HepG2 (cell line): ENCODE results near the gene PPP1R27. TPM values are rescaled to one million over a fixed set of nuclear protein-coding genes. Genes with fewer than 3 reads are reported as not detected.

ENCODE experiments used
- ATAC-seq: fragments of 200-7000 bp; cut with Tn5 transposase; 3 replicates; pipeline ENCODE4 v1.9.1; 2020; ENCODE audit warnings: mild to moderate bottlenecking, moderate library complexity
- BruUV-seq: library from RNA; stranded (reverse); fragments of 400-500 nt; replicated peaks from 2 replicates; lab custom pipeline; 2021; lab: Mats Ljungman, UMichigan
- CTCF ChIA-PET: fragments of 300-600 bp; formaldehyde crosslinking; extraction: SDS; loops from one replicate; lab custom pipeline; 2021; ENCODE audit warnings: low total read pairs, inconsistent platforms, low intra/inter-chr PET ratio; lab: Yijun Ruan, JAX
- POLR2A ChIA-PET: fragments of 350-600 bp; sonication (Branson Sonifier 250); formaldehyde crosslinking; loops from one replicate; lab custom pipeline; 2020; ENCODE audit warnings: antibody characterized with exemption, inconsistent platforms; lab: Yijun Ruan, JAX
- DNase-seq: peaks from one replicate; pipeline ENCODE4 v3.0.0-alpha.2; 2015; ENCODE audit warnings: low spot score
- FAIRE-seq: peaks from 3 replicates; lab custom pipeline; 2011; peaks lifted over from hg19 to GRCh38; lab: Jason Lieb, UNC
- H2AFZ ChIP-seq: one replicate; pipeline ENCODE4 v1.6.1; 2011; ENCODE audit warnings: low read length, inconsistent platforms
- H3K27ac ChIP-seq: fragments of 300-600 bp; 3 replicates; pipeline ENCODE4 v1.8.0; 2011; ENCODE audit warnings: mixed run types, mild to moderate bottlenecking, mixed read lengths, low read length, inconsistent platforms; ENCODE audit not compliant: insufficient read depth; ENCODE audit errors: extremely low read length
- H3K27me3 ChIP-seq, 2 experiments: fragments of 200-600 bp in 1 of 2; 2 replicates in 1 of 2; 3 replicates in 1 of 2; pipeline versions ENCODE4 v1.6.0 to v1.8.0; 2011; ENCODE audit warnings: low read length in 2 of 2, mild to moderate bottlenecking in 2 of 2, moderate library complexity in 2 of 2, inconsistent platforms in 1 of 2; ENCODE audit not compliant: insufficient read depth in 2 of 2, control insufficient read depth in 1 of 2
- H3K36me3 ChIP-seq, 2 experiments: fragments of 200-600 bp in 1 of 2; replicated peaks in 1 of 2; 2 replicates in 1 of 2; 3 replicates in 1 of 2; pipeline versions ENCODE4 v1.5.1 to v1.8.0; 2011; ENCODE audit warnings: low read length in 2 of 2, inconsistent platforms in 1 of 2; ENCODE audit not compliant: insufficient read depth in 2 of 2, control insufficient read depth in 1 of 2
- H3K4me1 ChIP-seq: 2 replicates; pipeline ENCODE4 v1.5.1; 2012; ENCODE audit warnings: low read length, inconsistent platforms; ENCODE audit not compliant: insufficient read depth
- H3K4me2 ChIP-seq: 2 replicates; pipeline ENCODE4 v1.6.0; 2011; ENCODE audit warnings: low read depth, low read length, inconsistent platforms
- H3K4me3 ChIP-seq, 3 experiments: fragments of 200-600 bp in 1 of 3; sonication (generic), shearing (Covaris generic) in 1 of 3; replicated peaks in 1 of 3; 2 replicates each; pipeline ENCODE4 v1.5.1; 2011 to 2016; ENCODE audit warnings: low read length in 3 of 3, inconsistent platforms in 2 of 3, low read depth in 2 of 3, mild to moderate bottlenecking in 2 of 3, control low read depth in 1 of 3, mixed read lengths in 1 of 3; ENCODE audit not compliant: insufficient read depth in 1 of 3
- H3K79me2 ChIP-seq: one replicate; pipeline ENCODE4 v1.6.1; 2011; ENCODE audit warnings: low read length, inconsistent platforms; ENCODE audit not compliant: insufficient read depth
- H3K9ac ChIP-seq: 2 replicates; pipeline ENCODE4 v1.6.0; 2011; ENCODE audit warnings: mild to moderate bottlenecking, low read depth, low read length, inconsistent platforms; ENCODE audit not compliant: insufficient read depth
- H3K9me3 ChIP-seq: 2 replicates; pipeline ENCODE4 v1.5.1; 2012; ENCODE audit warnings: mild to moderate bottlenecking, low read length
- H4K20me1 ChIP-seq: 2 replicates; pipeline ENCODE4 v1.6.0; 2011; ENCODE audit warnings: inconsistent platforms, mild to moderate bottlenecking, low read length, moderate library complexity; ENCODE audit not compliant: insufficient read depth
- CENPT ChIP-seq: sonication (generic); formaldehyde crosslinking; IDR thresholded peaks from 2 replicates; pipeline ENCODE4 v1.8.0; 2022; ENCODE audit warnings: low read depth, mild to moderate bottlenecking, moderate library complexity, missing genetic modification reagents
- CHCHD3 ChIP-seq: sonication (generic); formaldehyde crosslinking; IDR thresholded peaks from 2 replicates; pipeline ENCODE4 v1.8.0; 2022; ENCODE audit warnings: mild to moderate bottlenecking, missing genetic modification reagents, moderate library complexity
- FOXO4 ChIP-seq: sonication (generic); formaldehyde crosslinking; conservative IDR thresholded peaks from 2 replicates; pipeline ENCODE4 v1.8.1; 2023; ENCODE audit warnings: missing genetic modification reagents
- GATAD1 ChIP-seq: IDR thresholded peaks from 2 replicates; pipeline ENCODE4 v1.6.1; 2016; ENCODE audit warnings: missing genetic modification reagents, missing compliant biosample characterization
- HNRNPLL ChIP-seq: fragments of 200-400 bp; formaldehyde crosslinking; IDR thresholded peaks from 2 replicates; pipeline ENCODE4 v1.6.1; 2017; ENCODE audit warnings: mild to moderate bottlenecking, low read depth, low read length; ENCODE audit not compliant: poor library complexity, severe bottlenecking
- KIAA2018 ChIP-seq: sonication (generic); formaldehyde crosslinking; IDR thresholded peaks from 2 replicates; pipeline ENCODE4 v1.5.0; 2020; ENCODE audit warnings: mild to moderate bottlenecking, missing genetic modification reagents, borderline replicate concordance
- MED1 ChIP-seq: sonication (generic); formaldehyde crosslinking; IDR thresholded peaks from 2 replicates; pipeline ENCODE4 v1.4.0; 2020; ENCODE audit warnings: missing genetic modification reagents
- PTBP1 ChIP-seq: fragments of 200-400 bp; formaldehyde crosslinking; IDR thresholded peaks from 2 replicates; pipeline ENCODE4 v1.6.1; 2018; ENCODE audit warnings: low read length, low read depth; ENCODE audit not compliant: poor library complexity, severe bottlenecking
- RCOR2 ChIP-seq: IDR thresholded peaks from 2 replicates; pipeline ENCODE4 v1.6.1; 2016; ENCODE audit warnings: missing biosample characterization, missing genetic modification reagents
- ZFP1 ChIP-seq: IDR thresholded peaks from 2 replicates; pipeline ENCODE4 v1.6.1; 2016
- ZNF251 ChIP-seq: sonication (generic); formaldehyde crosslinking; IDR thresholded peaks from 2 replicates; pipeline ENCODE4 v1.9.0; 2021; ENCODE audit warnings: mild to moderate bottlenecking, missing genetic modification reagents
- ZNF501 ChIP-seq: sonication (generic); formaldehyde crosslinking; IDR thresholded peaks from 2 replicates; pipeline ENCODE4 v1.5.1; 2020; ENCODE audit warnings: mild to moderate bottlenecking, moderate library complexity, missing genetic modification reagents
- ZNF616 ChIP-seq: sonication (generic); formaldehyde crosslinking; IDR thresholded peaks from 2 replicates; pipeline ENCODE4 v1.5.0; 2020; ENCODE audit warnings: low read depth, mild to moderate bottlenecking, missing genetic modification reagents
- ZNF784 ChIP-seq: sonication (generic); formaldehyde crosslinking; IDR thresholded peaks from 2 replicates; pipeline ENCODE4 v1.5.1; 2020; ENCODE audit warnings: missing genetic modification reagents, mild to moderate bottlenecking, borderline replicate concordance
- ZNF879 ChIP-seq: sonication (generic); formaldehyde crosslinking; IDR thresholded peaks from 2 replicates; pipeline ENCODE4 v1.8.1; 2023; ENCODE audit warnings: missing genetic modification reagents
- WGBS: methylation state at CpG from one replicate; pipeline ENCODE4 v1.1.6; 2017; ENCODE audit warnings: low lambda C conversion rate; 5-methylcytosine and 5-hydroxymethylcytosine counted together
- in situ Hi-C: cut with HindIII; loops from 2 replicates; pipeline ENCODE4 v1.10.0; 2017; ENCODE audit warnings: low pct_unique_long_range_greater_than_20kb; ENCODE audit not compliant: extremely low pct_ligation_motif_present
- intact Hi-C: fragments of 100-400 bp; cut with micrococcal nuclease; formaldehyde crosslinking; loops from one replicate; pipeline ENCODE4 v1.10.0; 2022; ENCODE audit not compliant: unreplicated experiment
- polyA plus RNA-seq, 8 experiments: library from polyadenylated mRNA; depleted of rRNA in 3 of 8; stranded (reverse) in 7 of 8; unstranded in 1 of 8; fragments of >200 nt; fragmentation: Illumina TruSeq in 4 of 8; extraction: Trizol in 4 of 8; gene quantifications; 2 replicates each; pipeline versions ENCODE4 v1.2.1 to v1.2.3, GENCODE V29; 2011 to 2016; ENCODE audit warnings: low read depth in 4 of 8, missing spikeins in 1 of 8, mixed read lengths in 1 of 8; ENCODE audit not compliant: insufficient read depth in 1 of 8
- total RNA-seq, 5 experiments: library from RNA; depleted of rRNA; stranded (reverse); fragments of >200 nt; fragmentation: Illumina TruSeq; extraction: Trizol; gene quantifications; 2 replicates each; pipeline ENCODE4 v1.2.3, GENCODE V29; 2016; ENCODE audit warnings: low read depth in 1 of 5

PPP1R27 gene
- total and polyA plus RNA-seq, 2 of the 13 experiments (the other 11 are each of a cell fraction or from before 2014, with no cell fraction given) = 0.17 to 1.00 TPM

- peak overlapping the region; percentile 44 for H3K4me2 ChIP-seq
- ATAC-seq = no peak
- H3K27ac ChIP-seq = peak overlapping the region; percentile 61
- H2AFZ ChIP-seq = no peak overlapping the region
- H3K9ac ChIP-seq = peak overlapping the region; percentile 52
- 96% methylated on average over 8 of the region's 8 CpGs for WGBS
- peaks cover 53% of the 10 kb centered on the region; the same call in 1 of the 2 replicates for H4K20me1 ChIP-seq
- no TSS peak for BruUV-seq
- intact Hi-C loops = loop anchor here (5.0 kb wide), 1 partner anchor 157 kb away; the partner anchor contains the start of genes CENPX and LRRC45
- H3K27me3 ChIP-seq = no peaks in the 10 kb centered on the region; a peak in 1 of 5 replicates
- no peak for FAIRE-seq
- POLR2A ChIA-PET = interaction anchor here (1.0 to 3.8 kb wide), 8 partner anchors 27 to 155 kb away, joined by 3 to 15 read pairs (median 6); partner anchors contain the start of genes ALYREF and ANAPC11
- CTCF ChIA-PET = no interaction called here
- H3K4me1 ChIP-seq = peaks cover 85% of the 10 kb centered on the region
- peaks cover 18 to 39% of the 10 kb centered on the region in 2 experiments for H3K36me3 ChIP-seq
- no peak overlapping the region; a peak in 1 of 6 replicates for H3K4me3 ChIP-seq
- in situ Hi-C loops = no loop called here
- no peak for DNase-seq
- H3K79me2 ChIP-seq = peaks cover 44% of the 10 kb centered on the region
- no peaks in the 10 kb centered on the region for H3K9me3 ChIP-seq
- TF ChIP-seq ZFP1 (CRISPR knock-in tag) (no peak), KIAA2018 (CRISPR knock-in tag) (no peak), HNRNPLL (peak; percentile 13), RCOR2 (CRISPR knock-in tag) (no peak), GATAD1 (CRISPR knock-in tag) (no peak), CENPT (CRISPR knock-in tag) (0 out of 2 replicates have a peak, but pooled peaks have one; percentile 15), PTBP1 (peak; percentile 43), ZNF251 (CRISPR knock-in tag) (no peak), FOXO4 (CRISPR knock-in tag) (0 out of 2 replicates have a peak, but pooled peaks have one; percentile 77), ZNF501 (no peak), ZNF879 (no peak), CHCHD3 (0 out of 2 replicates have a peak, but pooled peaks have one; percentile 4), MED1 (CRISPR knock-in tag) (0 out of 2 replicates have a peak, but pooled peaks have one; percentile 1), ZNF616 (CRISPR knock-in tag) (no peak), ZNF784 (CRISPR knock-in tag) (0 out of 2 replicates have a peak, but pooled peaks have one; percentile 14)
These were observed 30.5 kb upstream of the PPP1R27 start for GRCh38 chr17:81865358-81865732.
